Fibroblast of lung (primary cell): Measurements from ENCODE around the gene ALMS1. TPM values are rescaled to one million over a fixed set of nuclear protein-coding genes. Genes with fewer than 3 reads are reported as not detected.

Source experiments
- DNase-seq, 2 donors: peaks; one replicate each; pipeline versions ENCODE4 v3.0.0 to v3.0.0-alpha.2; 2010; ENCODE audit warnings: low read depth in 2 of 2
- H2AFZ ChIP-seq: 2 replicates; pipeline ENCODE4 v1.5.1; 2012; ENCODE audit warnings: low read length, control low read depth, inconsistent platforms
- H3K27ac ChIP-seq: 2 replicates; pipeline ENCODE4 v1.5.1; 2011; ENCODE audit warnings: low read length, control low read depth; ENCODE audit not compliant: insufficient read depth
- H3K27me3 ChIP-seq: 2 replicates; pipeline ENCODE4 v1.5.1; 2011; ENCODE audit warnings: mild to moderate bottlenecking, low read length; ENCODE audit not compliant: control insufficient read depth, insufficient read depth
- H3K36me3 ChIP-seq: 2 replicates; pipeline ENCODE4 v1.5.1; 2011; ENCODE audit warnings: low read length; ENCODE audit not compliant: control insufficient read depth, insufficient read depth
- H3K4me1 ChIP-seq: 2 replicates; pipeline ENCODE4 v1.5.1; 2011; ENCODE audit warnings: low read length; ENCODE audit not compliant: control insufficient read depth, insufficient read depth; ENCODE audit errors: extremely low read depth
- H3K4me2 ChIP-seq: 2 replicates; pipeline ENCODE4 v1.5.1; 2011; ENCODE audit warnings: low read length, control low read depth; ENCODE audit not compliant: insufficient read depth; ENCODE audit errors: extremely low read depth
- H3K4me3 ChIP-seq, 4 experiments: fragments of 200-600 bp in 1 of 4; sonication (generic) in 1 of 4; replicated peaks in 1 of 4; 2 replicates each; pipeline ENCODE4 v1.5.1; 2011 to 2016; ENCODE audit warnings: low read length in 4 of 4, low read depth in 3 of 4, mild to moderate bottlenecking in 3 of 4, control low read depth in 2 of 4, inconsistent platforms in 1 of 4, mixed read lengths in 1 of 4; ENCODE audit not compliant: insufficient read depth in 1 of 4; ENCODE audit errors: control extremely low read depth in 1 of 4
- H3K79me2 ChIP-seq: 2 replicates; pipeline ENCODE4 v1.5.1; 2012; ENCODE audit warnings: mild to moderate bottlenecking, low read length, inconsistent platforms; ENCODE audit not compliant: control insufficient read depth, insufficient read depth
- H3K9ac ChIP-seq: 2 replicates; pipeline ENCODE4 v1.5.1; 2011; ENCODE audit warnings: mild to moderate bottlenecking, low read length, control low read depth; ENCODE audit not compliant: insufficient read depth
- H3K9me3 ChIP-seq: 2 replicates; pipeline ENCODE4 v1.5.1; 2012; ENCODE audit warnings: low read depth, low read length; ENCODE audit not compliant: control insufficient read depth, insufficient read depth
- H4K20me1 ChIP-seq: 2 replicates; pipeline ENCODE4 v1.5.1; 2011; ENCODE audit warnings: low read length; ENCODE audit not compliant: control insufficient read depth, insufficient read depth; ENCODE audit errors: extremely low read depth
- EZH2 ChIP-seq: IDR thresholded peaks from 2 replicates; pipeline ENCODE4 v1.5.1; 2012; ENCODE audit warnings: low read length, control low read depth, mild to moderate bottlenecking; ENCODE audit errors: missing control alignments
- polyA plus RNA-seq, 2 donors: library from polyadenylated mRNA; depleted of rRNA in 1 of 2; stranded (reverse) in 1 of 2; unstranded in 1 of 2; fragments of >200 nt; gene quantifications; 2 replicates each; pipeline ENCODE4 v1.2.1, GENCODE V29; 2011 to 2012; ENCODE audit warnings: missing spikeins in 1 of 2
- total RNA-seq: library from RNA; depleted of rRNA; stranded (reverse); fragments of >200 nt; gene quantifications from 2 replicates; pipeline ENCODE4 v1.2.1, GENCODE V29; 2014
- TF ChIP-seq, protein P1 (sequence below), 2 donors: IDR thresholded peaks in 1 of 2; conservative IDR thresholded peaks in 1 of 2; 1 replicate in 1 of 2; 2 replicates in 1 of 2; pipeline ENCODE4 v1.5.1; 2011 to 2012; ENCODE audit warnings: low read length in 2 of 2, control low read depth in 1 of 2, inconsistent platforms in 1 of 2, low read depth in 1 of 2, mild to moderate bottlenecking in 1 of 2

Gene ALMS1
- total and polyA plus RNA-seq, 2 donors (not counting 1 experiment from before 2014, with no cell fraction given): 7.5 to 13.4 TPM

DNA sequence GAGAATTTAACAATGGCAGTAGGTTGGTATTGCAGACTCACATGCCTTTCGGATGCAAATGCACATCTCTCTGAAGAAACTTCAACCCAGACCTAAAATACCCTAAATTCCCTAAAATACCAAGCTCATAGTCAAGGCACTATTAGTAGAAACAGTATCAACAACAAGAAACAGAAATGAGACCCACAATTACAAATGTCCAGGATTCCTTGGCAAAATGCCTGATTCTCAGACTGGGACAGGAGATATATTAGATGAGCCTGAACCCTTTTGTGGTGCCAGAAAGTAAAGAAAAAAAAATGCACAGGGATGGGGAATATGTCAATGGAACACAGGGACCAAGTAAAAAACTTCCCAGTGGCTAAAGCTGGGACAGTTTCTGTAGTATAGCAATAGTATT, 179.3 kb downstream of the ALMS1 start:
- Histone ChIP-seq H3K9ac (no peak overlapping the region), H3K36me3 (no peaks in the 10 kb centered on the region), H3K79me2 (no peaks in the 10 kb centered on the region), H3K9me3 (no peaks in the 10 kb centered on the region), H3K27ac (no peak overlapping the region), H3K4me1 (no peaks in the 10 kb centered on the region), H3K27me3 (no peaks in the 10 kb centered on the region), H4K20me1 (no peaks in the 10 kb centered on the region), H2AFZ (no peak overlapping the region), H3K4me3 (no peak overlapping the region), H3K4me2 (no peak overlapping the region)
- TF ChIP-seq EZH2: no peak
- TF ChIP-seq, protein P1, sequence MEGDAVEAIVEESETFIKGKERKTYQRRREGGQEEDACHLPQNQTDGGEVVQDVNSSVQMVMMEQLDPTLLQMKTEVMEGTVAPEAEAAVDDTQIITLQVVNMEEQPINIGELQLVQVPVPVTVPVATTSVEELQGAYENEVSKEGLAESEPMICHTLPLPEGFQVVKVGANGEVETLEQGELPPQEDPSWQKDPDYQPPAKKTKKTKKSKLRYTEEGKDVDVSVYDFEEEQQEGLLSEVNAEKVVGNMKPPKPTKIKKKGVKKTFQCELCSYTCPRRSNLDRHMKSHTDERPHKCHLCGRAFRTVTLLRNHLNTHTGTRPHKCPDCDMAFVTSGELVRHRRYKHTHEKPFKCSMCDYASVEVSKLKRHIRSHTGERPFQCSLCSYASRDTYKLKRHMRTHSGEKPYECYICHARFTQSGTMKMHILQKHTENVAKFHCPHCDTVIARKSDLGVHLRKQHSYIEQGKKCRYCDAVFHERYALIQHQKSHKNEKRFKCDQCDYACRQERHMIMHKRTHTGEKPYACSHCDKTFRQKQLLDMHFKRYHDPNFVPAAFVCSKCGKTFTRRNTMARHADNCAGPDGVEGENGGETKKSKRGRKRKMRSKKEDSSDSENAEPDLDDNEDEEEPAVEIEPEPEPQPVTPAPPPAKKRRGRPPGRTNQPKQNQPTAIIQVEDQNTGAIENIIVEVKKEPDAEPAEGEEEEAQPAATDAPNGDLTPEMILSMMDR (conservative IDR thresholded peaks at IDR 0.05 in 1 of 2, IDR thresholded peaks at IDR 0.05 in 1 of 2; ENCODE audit: low read depth in 1 of 2, low read length in 2 of 2): no peak
- no peak for DNase-seq

DNA sequence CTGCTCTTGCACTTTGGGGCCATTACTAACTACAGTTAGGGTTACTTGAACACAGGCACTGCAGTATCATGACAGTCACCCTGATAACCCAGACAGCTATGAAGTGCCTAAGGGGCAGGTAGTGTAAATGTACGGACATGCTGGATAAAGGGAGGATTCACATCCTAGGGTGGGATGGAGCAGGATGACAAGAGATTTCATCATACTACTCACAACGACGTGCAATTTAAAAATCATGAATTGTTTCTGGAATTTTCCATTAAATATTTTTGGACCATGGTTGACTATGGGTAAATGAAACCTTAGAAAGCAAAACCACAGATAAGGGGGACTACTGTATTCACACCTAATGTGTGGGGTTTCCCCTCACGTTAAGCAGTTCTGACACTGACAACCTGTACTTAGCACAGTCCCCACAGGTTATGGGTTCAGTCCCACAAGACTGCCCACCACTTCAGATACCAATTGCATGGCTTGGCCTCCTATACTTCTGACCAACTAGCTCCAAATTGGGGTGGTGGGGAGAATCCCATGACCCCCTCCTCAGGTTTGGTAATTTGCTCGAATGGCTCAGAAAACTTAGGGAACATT, 180.7 kb downstream of the ALMS1 start:
- no peak for DNase-seq
- no peaks in the 10 kb centered on the region for H3K9me3 ChIP-seq
- H3K4me2 ChIP-seq: no peak overlapping the region
- no peaks in the 10 kb centered on the region for H3K36me3 ChIP-seq
- H3K4me1 ChIP-seq: no peaks in the 10 kb centered on the region
- TF ChIP-seq, protein P1 (conservative IDR thresholded peaks at IDR 0.05 in 1 of 2, IDR thresholded peaks at IDR 0.05 in 1 of 2; ENCODE audit: low read depth in 1 of 2, low read length in 2 of 2): no peak
- no peak for TF ChIP-seq EZH2
- H4K20me1 ChIP-seq: no peaks in the 10 kb centered on the region
- no peak overlapping the region for H3K9ac ChIP-seq
- H3K79me2 ChIP-seq: no peaks in the 10 kb centered on the region
- H3K4me3 ChIP-seq: no peak overlapping the region
- no peaks in the 10 kb centered on the region for H3K27me3 ChIP-seq
- no peak overlapping the region for H2AFZ ChIP-seq
- no peak overlapping the region for H3K27ac ChIP-seq

DNA sequence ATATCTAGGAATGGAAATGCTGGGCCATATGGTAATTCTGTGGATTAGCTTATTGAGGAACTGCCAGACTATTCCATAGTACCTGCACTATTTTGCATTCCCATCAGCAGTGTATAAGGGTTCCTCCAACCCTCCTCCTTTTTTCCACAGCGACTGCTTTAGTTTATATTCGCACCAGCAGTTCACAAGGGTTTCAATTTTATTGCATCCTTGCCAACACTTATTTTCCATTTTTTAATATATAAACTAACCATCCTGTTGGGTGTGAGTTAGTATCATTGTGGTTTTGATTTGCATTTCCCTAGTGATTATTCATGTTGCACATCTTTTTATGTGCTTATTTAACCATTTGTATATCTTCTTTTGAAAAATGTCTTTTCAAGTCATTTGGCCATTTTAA, 189.6 kb downstream of the ALMS1 start:
- H4K20me1 ChIP-seq: no peaks in the 10 kb centered on the region
- no peak overlapping the region for H3K4me2 ChIP-seq
- H3K4me1 ChIP-seq: no peaks in the 10 kb centered on the region
- TF ChIP-seq EZH2: no peak
- TF ChIP-seq, protein P1 (conservative IDR thresholded peaks at IDR 0.05 in 1 of 2, IDR thresholded peaks at IDR 0.05 in 1 of 2; ENCODE audit: low read depth in 1 of 2, low read length in 2 of 2): no peak
- H3K27ac ChIP-seq: no peak overlapping the region
- H3K27me3 ChIP-seq: no peaks in the 10 kb centered on the region
- H3K9me3 ChIP-seq: no peaks in the 10 kb centered on the region
- no peak overlapping the region for H3K4me3 ChIP-seq
- no peak overlapping the region for H2AFZ ChIP-seq
- H3K9ac ChIP-seq: no peak overlapping the region
- peaks cover 2% of the 10 kb centered on the region for H3K36me3 ChIP-seq
- no peak for DNase-seq
- H3K79me2 ChIP-seq: no peaks in the 10 kb centered on the region
